Left ventricle myocardium superior (tissue), 1 donor: ENCODE data around the gene OPCML. TPM values are rescaled to one million over a fixed set of nuclear protein-coding genes. Genes with fewer than 3 reads are reported as not detected.

Source experiments
- ATAC-seq: fragments of 200-7000 bp; cut with Tn5 transposase; one replicate; pipeline ENCODE4 v1.9.1; 2020; ENCODE audit warnings: mild to moderate bottlenecking, moderate library complexity
- DNase-seq: peaks from one replicate; pipeline ENCODE4 v3.0.0-alpha.2; 2020
- intact Hi-C: fragments of 100-400 bp; cut with micrococcal nuclease; formaldehyde crosslinking; loops from one replicate; pipeline ENCODE4 v1.11.0; 2022
- long read RNA-seq: library from polyadenylated mRNA; unstranded; transcript quantifications from one replicate; pipeline ENCODE4 v2.0.0, GENCODE V29; 2021
- total RNA-seq: library from RNA; stranded (reverse); fragmentation: NEBNext Ultra II Directional; extraction: Animal tissue kit (Norgen Biotek cat#: 25700); gene quantifications from one replicate; pipeline ENCODE4 v1.2.1, GENCODE V29; 2021
- donor health status: DM: no; HTN: yes; CAD: no; lungs with severe emphysema.

Gene OPCML
- total RNA-seq = 0.37 TPM
- long read RNA-seq = 0 reads

DNA sequence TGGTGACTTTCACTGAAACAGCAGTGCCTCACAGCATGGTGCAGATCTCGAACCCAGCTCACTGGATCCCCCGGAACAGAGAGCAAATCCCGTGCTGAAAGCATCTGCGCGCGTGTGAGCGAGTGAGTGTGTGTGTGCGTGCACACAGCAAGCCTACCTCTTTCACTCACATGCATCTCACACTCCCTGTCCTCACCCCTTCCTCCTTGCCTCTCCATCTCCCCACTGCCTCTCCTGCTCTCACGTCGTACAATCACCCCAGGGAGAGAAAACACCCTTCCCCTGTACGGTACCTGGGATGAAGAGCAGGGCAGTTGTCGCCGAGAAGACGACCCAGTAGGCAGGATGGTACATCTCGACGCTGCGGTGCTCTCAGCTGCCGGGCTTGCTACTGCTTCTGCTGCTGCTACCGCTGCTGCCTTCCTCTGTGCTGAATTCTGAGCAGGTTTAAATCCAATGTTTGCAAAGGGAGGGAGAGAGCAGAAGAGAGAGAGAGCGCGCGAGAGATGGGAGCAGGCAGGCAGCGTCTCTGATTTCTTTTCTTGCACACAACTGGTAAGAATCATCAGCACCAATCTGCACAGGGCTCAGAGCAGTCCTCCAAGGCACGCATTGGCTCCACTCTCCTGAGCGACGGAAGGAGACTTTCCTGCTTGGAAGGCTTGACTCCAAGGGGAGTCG is at the start of gene OPCML:
OPCML (minus strand) TSS at position 531 of the 681 bp plus-strand sequence.
- DNase-seq (no peak), ATAC-seq (peak; percentile 25)

GRCh38 chr11:133581091-133581490 is 48.8 kb upstream of the OPCML start:
- no peak for ATAC-seq
- intact Hi-C loops = no loop called here
- no peak for DNase-seq

More for the DNA sequence above, at the start of gene OPCML:
- intact Hi-C loops = no loop called here

- no peak for DNase-seq
- ATAC-seq = no peak
- intact Hi-C loops = no loop called here
Observed at GRCh38 chr11:133579165-133580031, 47.1 kb upstream of the OPCML start.

- intact Hi-C loops = no loop called here
- ATAC-seq (no peak), DNase-seq (no peak)
Observed at GRCh38 chr11:133577403-133577802, 45.1 kb upstream of the OPCML start.

DNA sequence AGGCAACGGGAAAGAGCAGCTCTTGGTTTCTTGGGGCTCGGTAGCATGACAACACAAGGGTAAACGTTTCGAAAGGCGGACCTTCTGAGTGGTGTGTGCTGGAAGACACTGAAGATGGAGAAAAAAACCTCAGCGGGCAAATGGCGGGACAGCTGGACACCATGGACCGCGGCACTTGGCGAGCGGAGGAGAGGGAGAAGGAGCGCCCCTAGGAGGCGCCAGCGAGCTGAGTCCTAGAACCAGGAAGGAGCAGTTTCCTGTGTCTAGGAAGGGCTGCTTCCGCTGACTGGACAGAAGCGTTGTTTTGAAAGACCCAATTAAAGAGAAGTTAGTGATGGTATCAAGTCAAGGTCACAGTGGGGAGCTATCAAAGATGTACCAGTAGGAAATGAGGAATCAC is 44.0 kb upstream of the OPCML start:
- ATAC-seq (no peak), DNase-seq (no peak)
- intact Hi-C loops = no loop called here

DNA sequence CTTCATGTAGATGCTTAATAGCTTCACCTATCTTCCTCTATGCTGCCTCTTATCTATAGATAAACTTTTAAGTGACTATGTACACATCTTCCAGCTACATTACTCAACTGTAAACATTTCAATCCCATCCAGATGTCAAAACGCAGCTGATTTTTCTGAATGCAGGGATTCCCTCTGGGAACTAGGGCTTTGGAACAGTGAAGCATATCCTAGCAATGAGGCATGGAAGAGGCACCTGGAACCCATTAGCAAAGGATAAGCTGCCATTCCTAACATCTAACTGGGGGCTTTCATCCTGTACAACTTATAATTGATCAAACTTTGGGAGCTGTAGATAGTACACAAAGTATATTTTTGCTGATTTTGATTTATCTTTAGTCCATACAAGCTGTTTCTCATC is 40.8 kb upstream of the OPCML start:
- intact Hi-C loops = no loop called here

GRCh38 chr11:133570376-133570775 is 38.1 kb upstream of the OPCML start:
- ATAC-seq (no peak), DNase-seq (no peak)
- intact Hi-C loops = no loop called here

More for the DNA sequence above, 40.8 kb upstream of the OPCML start:
- DNase-seq (no peak), ATAC-seq (no peak)

DNA sequence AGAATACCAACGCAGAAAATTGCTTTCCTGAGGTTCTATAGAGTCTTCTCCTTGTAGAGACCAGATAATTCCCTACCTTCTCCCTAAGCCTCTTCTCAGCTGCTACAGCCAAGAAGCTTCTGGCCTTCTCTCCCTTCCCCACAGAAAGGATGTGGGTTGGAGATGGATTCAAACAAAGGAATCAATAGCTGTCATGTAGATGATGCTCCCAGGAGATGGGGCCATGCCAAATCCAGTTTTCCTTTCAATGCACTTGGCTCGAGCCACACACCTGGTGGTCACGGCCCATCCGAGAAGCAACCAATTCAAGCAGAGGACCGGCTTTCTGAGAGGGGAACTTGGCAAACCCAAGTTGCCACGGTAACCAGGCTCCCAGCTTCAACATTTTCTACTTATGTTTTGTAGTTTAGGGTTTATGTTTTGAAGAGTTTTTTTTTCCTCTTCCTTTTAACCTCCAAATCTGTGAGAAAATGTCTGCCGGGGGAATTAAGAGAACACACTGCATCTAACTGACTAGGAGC is 31.3 kb upstream of the OPCML start:
- DNase-seq = no peak
- intact Hi-C loops = no loop called here
- no peak for ATAC-seq

GRCh38 chr11:133560472-133560855 is 28.2 kb upstream of the OPCML start:
- DNase-seq = no peak
- intact Hi-C loops = no loop called here
- ATAC-seq = no peak

GRCh38 chr11:133559833-133560471 is 27.7 kb upstream of the OPCML start:
- intact Hi-C loops = no loop called here
- DNase-seq (no peak), ATAC-seq (no peak)

GRCh38 chr11:133559382-133559781 is 27.1 kb upstream of the OPCML start:
- intact Hi-C loops = no loop called here
- ATAC-seq (no peak), DNase-seq (no peak)

DNA sequence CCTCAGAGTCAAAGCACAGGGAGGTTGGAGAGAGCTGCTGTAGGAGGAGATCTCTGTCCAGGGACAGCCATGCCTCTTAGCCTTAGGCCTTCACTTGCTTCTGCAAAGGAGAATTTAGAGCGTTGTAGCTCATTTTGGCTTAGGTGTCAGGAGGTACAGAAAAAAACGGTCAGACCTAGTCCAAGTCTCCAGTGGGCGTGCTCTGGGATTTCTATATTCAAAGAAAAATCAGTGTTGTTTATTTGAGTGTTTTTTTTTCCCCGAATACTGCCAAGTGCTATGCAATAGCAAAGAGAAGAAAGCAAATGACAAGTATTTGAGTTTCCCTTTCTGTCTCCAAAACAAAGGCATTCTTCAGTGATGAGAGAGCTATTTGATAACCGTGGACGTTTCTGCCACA is 22.7 kb upstream of the OPCML start:
- DNase-seq (no peak), ATAC-seq (no peak)
- intact Hi-C loops = no loop called here

DNA sequence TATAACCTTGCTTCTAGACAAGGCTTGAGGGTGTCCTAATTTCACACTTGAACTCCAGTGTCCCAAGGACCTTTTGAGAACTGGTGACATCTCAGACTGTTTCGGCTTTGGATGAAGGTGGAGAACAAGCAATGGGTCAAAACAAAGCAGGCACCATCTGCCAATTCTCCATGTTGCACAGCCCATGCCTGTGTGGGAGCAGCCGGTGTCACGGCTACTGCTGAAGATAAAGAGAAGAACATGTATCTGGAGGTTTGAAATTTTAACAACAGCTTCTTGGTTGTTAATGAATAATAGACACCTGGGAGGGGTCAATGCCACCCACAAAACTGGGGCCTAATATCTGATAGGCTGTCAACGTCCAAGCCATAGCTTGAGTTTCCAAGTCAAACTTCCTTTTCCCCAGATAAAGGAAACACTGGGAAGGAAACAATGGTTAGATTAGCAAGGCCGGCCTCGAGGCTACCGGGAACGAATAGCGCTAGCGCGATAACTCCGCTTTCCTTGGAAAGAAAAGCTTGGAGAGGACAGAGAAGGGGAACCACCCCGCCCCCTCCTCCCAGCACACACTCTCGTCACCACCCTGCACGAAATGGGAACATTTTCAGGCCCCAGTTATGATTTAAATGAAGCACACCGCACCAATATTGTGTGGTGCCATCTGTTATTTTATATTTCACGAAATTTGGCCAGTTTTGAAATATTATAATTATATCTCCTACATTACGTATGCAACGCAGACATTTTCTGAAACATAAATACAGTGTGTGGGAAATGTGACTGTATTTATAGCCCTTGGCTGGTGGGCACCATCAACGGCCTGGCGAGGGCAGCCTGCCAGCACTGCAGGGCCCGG is 21.8 kb upstream of the OPCML start:
- ATAC-seq = peak; percentile 32
- intact Hi-C loops = no loop called here
- DNase-seq = no peak

GRCh38 chr11:133552938-133553337 is 20.6 kb upstream of the OPCML start:
- intact Hi-C loops = no loop called here
- DNase-seq (no peak), ATAC-seq (no peak)

- no peak for DNase-seq
- no peak for ATAC-seq
- intact Hi-C loops = no loop called here
Observed at GRCh38 chr11:133551064-133551463, 18.8 kb upstream of the OPCML start.

DNA sequence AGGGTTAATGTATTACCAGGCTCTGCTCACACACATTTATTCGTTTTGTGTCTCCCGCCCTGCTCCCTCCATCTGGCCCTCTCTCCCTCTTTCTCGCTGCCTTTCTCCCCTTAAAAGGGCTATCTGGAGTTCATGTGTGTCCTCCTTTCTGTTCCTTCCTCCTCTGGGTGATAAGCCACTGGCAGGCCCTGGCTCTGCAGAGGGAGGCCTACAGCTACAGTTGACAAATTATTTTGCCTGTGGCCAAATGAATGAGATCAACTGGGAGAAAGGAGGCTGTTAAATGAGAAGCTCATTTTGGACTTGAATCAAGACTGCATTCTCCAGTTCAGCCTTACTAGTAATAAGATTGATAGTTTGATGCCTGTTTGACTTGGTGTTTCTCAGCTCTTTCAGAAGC is 17.5 kb upstream of the OPCML start:
- DNase-seq = no peak
- peak; percentile 22 for ATAC-seq
- intact Hi-C loops = no loop called here

DNA sequence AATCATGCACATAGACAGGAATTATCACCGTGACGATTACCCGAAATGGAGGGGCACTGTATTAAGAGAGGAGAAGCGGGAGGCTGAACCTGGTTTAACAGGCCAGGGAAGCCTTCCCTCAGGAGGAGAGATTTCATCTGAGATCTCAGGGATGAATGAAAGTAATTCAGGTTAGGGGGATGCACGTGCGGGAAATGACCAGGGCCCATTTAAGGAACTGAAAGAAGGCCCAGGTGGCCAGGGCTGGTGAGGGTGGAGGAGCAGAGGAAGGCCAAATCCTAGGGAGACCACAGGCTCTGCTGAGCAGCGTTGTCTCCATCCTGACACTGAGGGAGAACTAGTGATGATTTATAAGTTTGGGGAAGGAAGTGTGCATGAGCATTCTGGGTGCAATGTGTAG is 16.3 kb upstream of the OPCML start:
- no peak for DNase-seq
- intact Hi-C loops = no loop called here
- ATAC-seq = no peak

GRCh38 chr11:133547808-133548494 is 15.7 kb upstream of the OPCML start:
- DNase-seq (no peak), ATAC-seq (peak; percentile 77)
- intact Hi-C loops = no loop called here
